Measurements from ENCODE around the gene MMD2. TPM values are rescaled to one million over a fixed set of nuclear protein-coding genes. Genes with fewer than 3 reads are reported as not detected.
"Not testable (repeated sequence)": the region's sequence is repeated elsewhere in the genome, so short reads cannot be mapped to it uniquely, and the experiment has no call there.

Gene MMD2
- total RNA-seq, 1 experiment from 2014 or later = not detected

DNA sequence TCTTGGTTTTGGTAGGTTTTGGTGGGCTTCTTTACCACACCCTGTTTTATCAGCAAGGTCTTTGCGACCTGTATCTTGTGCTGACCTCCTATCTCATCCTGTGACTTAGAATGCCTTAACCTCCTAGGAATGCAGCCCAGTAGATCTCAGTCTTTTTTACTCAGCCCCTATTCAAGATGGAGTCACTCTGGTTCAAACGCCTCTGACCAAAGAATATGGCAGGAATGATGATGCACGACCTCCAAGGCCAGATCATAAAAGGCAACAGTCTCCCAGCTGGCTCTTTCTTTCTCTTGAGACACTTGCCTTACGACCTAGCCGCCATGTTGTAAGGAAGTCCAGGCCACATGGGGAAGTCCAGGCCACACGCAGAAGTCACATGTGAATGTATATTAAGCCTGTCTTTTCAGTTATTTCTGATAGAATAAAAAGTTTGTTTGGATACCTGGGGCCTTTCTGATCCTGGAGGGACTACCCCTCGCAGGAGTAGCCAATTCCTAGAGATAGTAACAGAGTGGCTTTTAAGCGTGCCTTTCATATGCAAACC lies 65.0 kb downstream of the MMD2 start:
- H3K9me3 Mint-ChIP-seq = peaks cover 10% of the 10 kb centered on the region
- no peak overlapping the region for H3K27ac Mint-ChIP-seq
- no peak for TF ChIP-seq FOXP1 (CRISPR knock-in tag; IDR thresholded peaks at IDR 0.05; ENCODE audit: borderline replicate concordance)
- TF ChIP-seq ZNF671 (CRISPR knock-in tag; IDR thresholded peaks at IDR 0.05) = no peak
- CTCF ChIA-PET = interaction anchor here (1.7 to 4.3 kb wide), 2 partner anchors 10 to 80 kb away, joined by 6 to 21 read pairs; partner anchors contain the start of gene RADIL
- POLR2A ChIA-PET = no interaction called here
- ATAC-seq (no peak), DNase-seq (ENCODE audit: low spot score) (no peak)
- peaks cover 12% of the 10 kb centered on the region for H3K4me1 Mint-ChIP-seq
- peaks cover 4% of the 10 kb centered on the region for H3K27me3 Mint-ChIP-seq (ENCODE audit: low read depth)
- no peak overlapping the region for H3K4me3 Mint-ChIP-seq
- H3K36me3 Mint-ChIP-seq = no peaks in the 10 kb centered on the region

DNA sequence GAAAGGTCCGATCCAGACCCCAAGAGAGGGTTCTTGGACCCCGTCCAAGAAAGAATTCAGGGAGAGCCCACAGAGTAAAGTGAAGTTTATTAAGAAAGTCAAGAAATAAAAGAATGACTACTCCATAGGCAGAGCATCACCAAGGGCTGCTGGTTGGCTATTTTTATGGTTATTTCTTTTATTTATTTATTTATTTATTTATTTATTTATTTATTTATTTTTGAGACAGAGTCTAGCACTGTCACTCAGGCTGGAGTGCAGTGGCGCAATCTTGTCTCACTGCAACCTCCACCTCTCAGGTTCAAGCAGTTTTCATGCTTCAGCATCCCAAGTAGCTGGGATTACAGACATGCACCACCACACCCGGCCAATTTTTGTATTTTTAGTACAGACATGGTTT lies 65.8 kb downstream of the MMD2 start:
- CTCF ChIA-PET = interaction anchor here (4.3 kb wide), 1 partner anchor 10 kb away, joined by 21 read pairs; the partner anchor contains the start of gene RADIL

GRCh38 chr7:4891522-4891921 lies 67.5 kb downstream of the MMD2 start:
- H3K27ac Mint-ChIP-seq; H3K27me3 Mint-ChIP-seq (ENCODE audit: low read depth); H3K4me3 Mint-ChIP-seq; DNase-seq (ENCODE audit: low spot score); ATAC-seq; POLR2A ChIA-PET; H3K9me3 Mint-ChIP-seq; H3K36me3 Mint-ChIP-seq: not testable (repeated sequence)
- H3K4me1 Mint-ChIP-seq = peaks cover 12% of the 10 kb centered on the region
- CTCF ChIA-PET = interaction anchor here (1.4 kb wide), 1 partner anchor 8 kb away, joined by 6 read pairs; the partner anchor contains the start of gene RADIL

More for the DNA sequence above, 65.8 kb downstream of the MMD2 start:
- not testable (repeated sequence) for H3K4me3 Mint-ChIP-seq; H3K27me3 Mint-ChIP-seq (ENCODE audit: low read depth); H3K27ac Mint-ChIP-seq; ATAC-seq; H3K9me3 Mint-ChIP-seq; DNase-seq (ENCODE audit: low spot score); H3K36me3 Mint-ChIP-seq
- POLR2A ChIA-PET = interaction anchor here (0.7 kb wide), 1 partner anchor 139 kb away, joined by 3 read pairs; no protein-coding TSS in a partner anchor
- H3K4me1 Mint-ChIP-seq = peaks cover 12% of the 10 kb centered on the region

DNA sequence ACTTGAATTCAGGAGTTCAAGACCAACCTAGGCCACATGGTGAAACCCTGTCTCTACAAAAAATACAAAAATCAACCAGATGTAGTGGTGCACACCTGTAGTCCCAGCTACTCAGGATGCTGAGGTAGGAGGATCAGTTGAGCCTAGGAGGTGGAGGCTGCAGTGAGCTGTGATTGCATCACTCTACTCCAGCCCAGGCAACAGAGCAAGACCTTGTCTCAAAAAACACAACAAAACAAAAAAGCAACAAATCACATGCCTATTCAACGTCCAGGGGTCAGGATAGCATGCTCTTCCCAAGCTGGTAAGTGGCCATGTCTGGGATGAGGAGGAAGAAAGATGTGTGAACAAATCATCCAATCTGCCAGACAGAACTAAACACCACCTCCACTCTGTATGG lies 69.3 kb downstream of the MMD2 start:
- Mint-ChIP-seq H3K27ac (no peak overlapping the region), H3K4me3 (no peak overlapping the region), H3K36me3 (no peaks in the 10 kb centered on the region), H3K4me1 (peaks cover 9% of the 10 kb centered on the region), H3K27me3 (ENCODE audit: low read depth) (peaks cover 4% of the 10 kb centered on the region), H3K9me3 (peaks cover 6% of the 10 kb centered on the region)
- TF ChIP-seq ETV6 (CRISPR knock-in tag; IDR thresholded peaks at IDR 0.05) (no peak), FOXP1 (CRISPR knock-in tag; IDR thresholded peaks at IDR 0.05; ENCODE audit: borderline replicate concordance) (no peak), ESRRA (CRISPR knock-in tag; IDR thresholded peaks at IDR 0.05; ENCODE audit: borderline replicate concordance) (no peak), NR1H2 (CRISPR knock-in tag; IDR thresholded peaks at IDR 0.05) (no peak), AR (CRISPR knock-in tag; IDR thresholded peaks at IDR 0.05) (no peak), ZNF423 (CRISPR knock-in tag; IDR thresholded peaks at IDR 0.05) (no peak), ZBTB21 (CRISPR knock-in tag; IDR thresholded peaks at IDR 0.05; ENCODE audit: borderline replicate concordance) (no peak), SP1 (CRISPR knock-in tag; conservative IDR thresholded peaks at IDR 0.05) (no peak), PREB (CRISPR knock-in tag; IDR thresholded peaks at IDR 0.05; ENCODE audit: borderline replicate concordance) (no peak)
- TF ChIP-seq, protein P1, sequence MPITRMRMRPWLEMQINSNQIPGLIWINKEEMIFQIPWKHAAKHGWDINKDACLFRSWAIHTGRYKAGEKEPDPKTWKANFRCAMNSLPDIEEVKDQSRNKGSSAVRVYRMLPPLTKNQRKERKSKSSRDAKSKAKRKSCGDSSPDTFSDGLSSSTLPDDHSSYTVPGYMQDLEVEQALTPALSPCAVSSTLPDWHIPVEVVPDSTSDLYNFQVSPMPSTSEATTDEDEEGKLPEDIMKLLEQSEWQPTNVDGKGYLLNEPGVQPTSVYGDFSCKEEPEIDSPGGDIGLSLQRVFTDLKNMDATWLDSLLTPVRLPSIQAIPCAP (CRISPR knock-in tag; IDR thresholded peaks at IDR 0.05) = no peak
- POLR2A ChIA-PET = no interaction called here
- CTCF ChIA-PET = no interaction called here
- ATAC-seq (no peak), DNase-seq (ENCODE audit: low spot score) (no peak)

Measured in WTC11 (cell line).